Small intestine (tissue), 7 donors: ENCODE results near the gene FAM107B. TPM values are rescaled to one million over a fixed set of nuclear protein-coding genes. Genes with fewer than 3 reads are reported as not detected.

Experiments used
- DNase-seq, 2 donors: peaks; one replicate each; pipeline versions ENCODE4 v3.0.0 to v3.0.0-alpha.2; 2013
- FAIRE-seq: peaks from 2 replicates; lab custom pipeline; 2012; peaks lifted over from hg19 to GRCh38; lab: Jason Lieb, UNC
- H3K27ac ChIP-seq, 3 donors: one replicate each; pipeline ENCODE4 v1.5.1; 2013; ENCODE audit warnings: low read length in 2 of 3, mild to moderate bottlenecking in 2 of 3, control low read depth in 1 of 3, inconsistent platforms in 1 of 3, low read depth in 1 of 3, moderate library complexity in 1 of 3
- H3K27me3 ChIP-seq, 3 donors: one replicate each; pipeline ENCODE4 v1.6.1; 2013; ENCODE audit warnings: low read length in 3 of 3, inconsistent platforms in 1 of 3; ENCODE audit not compliant: control insufficient read depth in 3 of 3, insufficient read depth in 3 of 3
- H3K36me3 ChIP-seq, 3 donors: one replicate each; pipeline ENCODE4 v1.6.1; 2013; ENCODE audit warnings: low read length in 3 of 3, inconsistent platforms in 1 of 3, low read depth in 1 of 3, mild to moderate bottlenecking in 1 of 3, moderate library complexity in 1 of 3; ENCODE audit not compliant: control insufficient read depth in 3 of 3, insufficient read depth in 2 of 3
- H3K4me1 ChIP-seq, 3 donors: one replicate each; pipeline ENCODE4 v1.6.1; 2013; ENCODE audit warnings: low read length in 2 of 3, inconsistent platforms in 1 of 3, low read depth in 1 of 3, mild to moderate bottlenecking in 1 of 3, moderate library complexity in 1 of 3; ENCODE audit not compliant: control insufficient read depth in 3 of 3, insufficient read depth in 2 of 3
- H3K4me3 ChIP-seq, 3 donors: one replicate each; pipeline ENCODE4 v1.5.1; 2013; ENCODE audit warnings: low read length in 3 of 3, control low read depth in 1 of 3, inconsistent platforms in 1 of 3, low read depth in 1 of 3, mild to moderate bottlenecking in 1 of 3, moderate library complexity in 1 of 3
- H3K9me3 ChIP-seq, 2 donors: one replicate each; pipeline ENCODE4 v1.6.1; 2013; ENCODE audit warnings: low read depth in 1 of 2, low read length in 1 of 2; ENCODE audit not compliant: control insufficient read depth in 2 of 2, insufficient read depth in 1 of 2
- WGBS, 3 donors: extraction: QIAGEN DNeasy Blood & Tissue Kit; methylation state at CpG; one replicate each; pipeline ENCODE4 v1.1.7; 2013; 5-methylcytosine and 5-hydroxymethylcytosine counted together
- polyA plus RNA-seq, 4 donors: library from polyadenylated mRNA; stranded (reverse) in 3 of 4; unstranded in 1 of 4; fragments of 200-250 nt in 3 of 4; fragments of 120-200 nt in 1 of 4; gene quantifications; one replicate each; pipeline versions ENCODE4 v1.2.1 to v1.2.3, GENCODE V29; 2013
- donor health status: healthy with polysubstance abuse.
- donor health status: control.
- donor health status: control.
- donor health status: Bipolar disorder and iron deficiency.
- donor health status: healthy.

The FAM107B gene
- polyA plus RNA-seq, 4 donors = 33.3 to 50.5 (median 38.7) TPM

GRCh38 chr10:14560791-14561765, 213.6 kb downstream of the FAM107B start:
- no peak for FAIRE-seq
- no peak for DNase-seq
- Histone ChIP-seq H3K9me3 (no peaks in the 10 kb centered on the region), H3K36me3 (peaks cover 0 to 3% (median 0%) of the 10 kb centered on the region in 3 donors), H3K27me3 (no peaks in the 10 kb centered on the region), H3K4me3 (no peak overlapping the region), H3K4me1 (peaks cover 8 to 17% (median 11%) of the 10 kb centered on the region in 3 donors), H3K27ac (peak overlapping the region in 1 of 3 donors; percentile 44)
- WGBS, 3 donors = 78 to 89% (median 80%) methylated on average over 15 of the region's 15 CpGs

DNA sequence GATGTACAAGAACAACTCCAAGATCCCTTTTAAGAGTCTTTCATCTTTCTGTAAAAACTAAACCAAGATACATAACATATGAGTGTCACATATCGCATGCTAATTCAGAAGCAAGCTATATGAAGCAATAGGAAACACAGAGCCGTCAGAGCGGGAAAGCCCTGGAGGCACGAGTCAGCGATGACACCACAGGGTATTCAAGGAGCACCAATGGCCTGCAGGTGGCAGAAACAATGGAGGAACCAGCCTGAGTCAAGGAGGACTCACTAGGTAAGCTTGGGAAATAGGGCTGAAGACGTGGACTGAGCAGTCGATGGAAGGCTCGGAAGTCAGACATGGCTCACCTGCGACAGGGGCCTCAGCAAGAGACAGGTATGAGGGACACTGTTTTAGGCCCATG, 214.4 kb downstream of the FAM107B start:
- peaks cover 11 to 25% (median 18%) of the 10 kb centered on the region in 3 donors for H3K4me1 ChIP-seq
- no peak for DNase-seq
- 77 to 88% (median 78%) methylated on average over 9 of the region's 9 CpGs for WGBS, 3 donors

GRCh38 chr10:14558025-14558424, 216.7 kb downstream of the FAM107B start:
- WGBS, 3 donors = 95 to 98% (median 96%) methylated on average over 12 of the region's 12 CpGs
- FAIRE-seq (no peak), DNase-seq (no peak)
- Histone ChIP-seq H3K27me3 (no peaks in the 10 kb centered on the region), H3K9me3 (no peaks in the 10 kb centered on the region), H3K4me1 (peaks cover 16 to 42% (median 31%) of the 10 kb centered on the region in 3 donors), H3K36me3 (peaks cover 0 to 3% (median 0%) of the 10 kb centered on the region in 3 donors), H3K4me3 (no peak overlapping the region), H3K27ac (no peak overlapping the region)

More for the DNA sequence above, 214.4 kb downstream of the FAM107B start:
- H3K27ac ChIP-seq = peak overlapping the region in 1 of 3 donors; percentile 21
- peaks cover 0 to 3% (median 0%) of the 10 kb centered on the region in 3 donors for H3K36me3 ChIP-seq
- no peaks in the 10 kb centered on the region for H3K9me3 ChIP-seq
- no peaks in the 10 kb centered on the region for H3K27me3 ChIP-seq
- no peak for FAIRE-seq
- H3K4me3 ChIP-seq = no peak overlapping the region

GRCh38 chr10:14557567-14557966, 217.1 kb downstream of the FAM107B start:
- H3K4me3 ChIP-seq = no peak overlapping the region
- FAIRE-seq (no peak), DNase-seq (no peak)
- peaks cover 16 to 43% (median 35%) of the 10 kb centered on the region in 3 donors for H3K4me1 ChIP-seq
- no peak overlapping the region for H3K27ac ChIP-seq
- 93 to 99% (median 96%) methylated on average over 5 of the region's 5 CpGs for WGBS, 3 donors
- H3K9me3 ChIP-seq = no peaks in the 10 kb centered on the region
- H3K36me3 ChIP-seq = peaks cover 0 to 3% (median 0%) of the 10 kb centered on the region in 3 donors
- no peaks in the 10 kb centered on the region for H3K27me3 ChIP-seq

- 25 to 45% (median 33%) methylated on average over 12 of the region's 12 CpGs for WGBS, 3 donors
- Histone ChIP-seq H3K27ac (peak overlapping the region; percentile 61 to 87 (median 69)), H3K36me3 (peaks cover 0 to 3% (median 0%) of the 10 kb centered on the region in 3 donors), H3K27me3 (no peaks in the 10 kb centered on the region), H3K9me3 (no peaks in the 10 kb centered on the region), H3K4me1 (peaks cover 16 to 45% (median 35%) of the 10 kb centered on the region in 3 donors), H3K4me3 (no peak overlapping the region)
- no peak for FAIRE-seq
- peak; percentile 62 to 78 for DNase-seq
These were observed 218.3 kb downstream of the FAM107B start for GRCh38 chr10:14556285-14556956.

DNA sequence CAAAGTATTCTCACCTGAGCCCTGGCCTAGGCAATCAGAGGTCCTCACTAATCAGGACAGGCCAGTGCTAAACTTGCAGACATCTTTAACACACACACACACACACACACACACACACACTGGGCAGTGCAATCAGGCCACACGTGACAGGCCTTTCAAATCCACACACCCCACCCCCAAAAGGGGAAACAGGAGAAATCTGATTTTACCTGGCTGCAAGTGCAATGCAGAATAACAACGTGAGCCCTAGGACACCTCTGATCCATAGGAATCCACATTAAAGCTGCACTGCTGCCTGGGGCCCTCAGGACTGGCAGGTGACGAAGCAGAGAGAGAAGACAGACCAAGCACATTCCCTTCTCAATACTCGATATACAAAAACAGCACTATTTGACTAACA, 218.9 kb downstream of the FAM107B start:
- FAIRE-seq = no peak
- peak overlapping the region; percentile 61 to 87 (median 69) for H3K27ac ChIP-seq
- DNase-seq = peak in 1 of 2 donors; percentile 26
- no peaks in the 10 kb centered on the region for H3K27me3 ChIP-seq
- peaks cover 0 to 3% (median 0%) of the 10 kb centered on the region in 3 donors for H3K36me3 ChIP-seq
- no peak overlapping the region for H3K4me3 ChIP-seq
- H3K9me3 ChIP-seq = no peaks in the 10 kb centered on the region
- H3K4me1 ChIP-seq = peaks cover 13 to 45% (median 32%) of the 10 kb centered on the region in 3 donors
- 42 to 44% (median 44%) methylated on average over 4 of the region's 4 CpGs for WGBS, 3 donors

- H3K4me3 ChIP-seq = no peak overlapping the region
- peaks cover 14 to 51% (median 32%) of the 10 kb centered on the region in 3 donors for H3K4me1 ChIP-seq
- FAIRE-seq (no peak), DNase-seq (no peak)
- peak overlapping the region; percentile 71 to 83 (median 83) for H3K27ac ChIP-seq
- H3K9me3 ChIP-seq = no peaks in the 10 kb centered on the region
- H3K36me3 ChIP-seq = no peaks in the 10 kb centered on the region
- WGBS, 3 donors = 49 to 66% (median 61%) methylated on average over 3 of the region's 3 CpGs
- no peaks in the 10 kb centered on the region for H3K27me3 ChIP-seq
These were observed 220.0 kb downstream of the FAM107B start for GRCh38 chr10:14554491-14555205.
